HEK293T (cell line): ENCODE measurements around the gene FGFR4.

Source experiments
- ELF4 ChIP-seq: fragments of 450-650 bp; IDR thresholded peaks from 2 replicates; pipeline ENCODE4 v1.6.1; 2017; ENCODE audit warnings: antibody characterized with exemption
- FOXK2 ChIP-seq: fragments of 450-650 bp; IDR thresholded peaks from 2 replicates; pipeline ENCODE4 v1.6.1; 2016; ENCODE audit warnings: mild to moderate bottlenecking
- HDGF ChIP-seq: fragments of 450-650 bp; IDR thresholded peaks from 2 replicates; pipeline ENCODE4 v1.6.1; 2017; ENCODE audit warnings: antibody characterized with exemption, borderline replicate concordance
- L3MBTL2 ChIP-seq: fragments of 450-650 bp; conservative IDR thresholded peaks from 2 replicates; pipeline ENCODE4 v1.6.1; 2016; ENCODE audit warnings: mild to moderate bottlenecking
- SP1 ChIP-seq: fragments of 450-650 bp; IDR thresholded peaks from 2 replicates; pipeline ENCODE4 v1.6.1; 2017

- TF ChIP-seq SP1 (no peak), L3MBTL2 (no peak), FOXK2 (no peak), HDGF (no peak), ELF4 (no peak)
Observed at GRCh38 chr5:177043958-177044357, 42.8 kb upstream of the FGFR4 start.
